Measurements from ENCODE around the gene KIRREL1.
A peak's percentile ranks its signal among the peaks of the same experiment; 100 is the strongest.

The KIRREL1 gene

DNA sequence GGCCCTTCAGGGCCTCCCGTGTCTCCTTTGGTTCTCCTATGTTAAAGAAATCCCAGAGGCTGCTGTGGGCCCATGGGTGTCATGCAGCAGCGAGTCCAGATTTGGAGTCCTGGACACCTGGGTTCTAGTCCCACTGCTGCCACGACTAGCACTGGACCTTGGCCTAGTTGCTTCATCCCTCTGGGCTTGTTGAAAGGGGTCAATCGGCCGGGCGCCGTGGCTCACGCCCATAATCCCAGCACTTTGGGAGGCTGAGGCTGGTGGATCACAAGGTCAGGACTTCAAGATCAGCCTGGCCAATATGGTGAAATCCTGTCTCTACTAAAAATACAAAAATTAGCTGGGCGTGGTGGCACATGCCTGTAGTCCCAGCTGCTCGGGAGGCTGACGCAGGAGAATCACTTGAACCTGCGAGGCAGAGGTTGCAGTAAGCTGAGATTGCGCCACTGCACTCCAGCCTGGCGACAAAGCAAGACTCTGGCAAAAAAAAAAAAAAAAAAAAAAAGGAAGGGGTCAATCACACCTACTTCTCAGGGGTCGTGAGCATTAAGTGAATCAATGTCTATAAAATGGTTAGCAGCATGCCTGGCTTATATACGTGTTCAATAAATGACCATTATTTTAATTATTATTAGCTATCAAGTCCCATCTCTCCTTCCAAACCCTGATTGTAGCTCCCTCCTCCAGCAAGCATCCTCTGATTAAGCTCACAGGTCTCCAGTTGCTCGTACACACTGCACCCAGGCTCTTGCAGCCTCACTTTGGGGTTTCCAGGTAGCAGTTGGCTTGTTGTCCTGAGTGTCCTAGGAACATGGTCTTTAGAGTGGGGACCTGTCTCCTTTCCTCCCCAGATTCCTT lies 43.8 kb downstream of the KIRREL1 start:
- DNase-seq, result no peak

DNA sequence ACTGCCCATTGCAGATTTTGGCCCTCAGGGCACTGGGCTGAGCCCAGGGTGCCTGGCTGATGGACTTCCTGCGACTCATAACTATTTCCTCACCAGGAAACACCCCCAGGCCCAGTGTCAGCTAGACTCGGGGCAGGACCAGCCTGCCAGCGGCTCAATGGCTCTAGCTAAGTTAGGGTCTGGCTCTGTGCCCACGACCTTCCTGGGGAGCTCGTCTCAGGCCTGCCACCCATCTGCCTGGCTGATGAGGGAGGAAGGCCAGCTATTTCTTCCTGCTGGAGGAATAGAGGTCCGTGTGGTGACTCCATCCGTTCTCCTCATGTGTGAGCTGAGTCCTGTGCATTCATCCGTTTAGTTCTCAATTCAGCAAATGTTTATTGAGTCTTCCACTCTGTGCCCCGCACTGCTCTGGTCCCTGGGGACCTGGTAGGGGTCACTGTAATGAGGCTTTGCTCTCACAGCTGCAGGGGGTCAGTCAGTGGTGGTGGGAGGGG lies 44.5 kb downstream of the KIRREL1 start:
- DNase-seq, result no peak

DNA sequence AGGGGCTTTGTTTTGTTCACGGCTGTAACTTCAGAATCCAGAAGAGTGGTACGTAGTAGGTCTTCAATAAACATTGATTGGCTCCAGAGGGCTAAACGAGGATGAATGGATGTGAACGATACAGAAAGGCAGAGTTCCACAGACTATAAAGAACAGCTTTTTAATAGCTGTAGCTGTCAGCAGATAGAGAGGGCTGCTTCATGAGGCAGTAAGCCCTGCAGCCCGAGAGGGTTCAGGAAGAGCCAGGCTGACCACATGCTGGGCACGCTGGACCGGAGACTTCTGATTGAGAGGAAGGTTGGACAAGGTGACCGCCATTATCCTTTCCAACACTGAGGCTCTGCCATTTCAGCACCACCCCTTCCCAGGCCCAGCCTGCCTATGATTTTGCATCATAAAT lies 45.3 kb downstream of the KIRREL1 start:
- DNase-seq, result no peak

- no peak for DNase-seq
These were observed 45.9 kb downstream of the KIRREL1 start for GRCh38 chr1:158039380-158039779.

- DNase-seq, result no peak
These were observed 46.9 kb downstream of the KIRREL1 start for GRCh38 chr1:158040323-158040722.

GRCh38 chr1:158043232-158043631 lies 49.8 kb downstream of the KIRREL1 start:
- no peak for DNase-seq

- no peak for DNase-seq
These were observed 52.2 kb downstream of the KIRREL1 start for GRCh38 chr1:158045639-158046038.

GRCh38 chr1:158046715-158047510 lies 53.5 kb downstream of the KIRREL1 start:
- no peak for DNase-seq

DNA sequence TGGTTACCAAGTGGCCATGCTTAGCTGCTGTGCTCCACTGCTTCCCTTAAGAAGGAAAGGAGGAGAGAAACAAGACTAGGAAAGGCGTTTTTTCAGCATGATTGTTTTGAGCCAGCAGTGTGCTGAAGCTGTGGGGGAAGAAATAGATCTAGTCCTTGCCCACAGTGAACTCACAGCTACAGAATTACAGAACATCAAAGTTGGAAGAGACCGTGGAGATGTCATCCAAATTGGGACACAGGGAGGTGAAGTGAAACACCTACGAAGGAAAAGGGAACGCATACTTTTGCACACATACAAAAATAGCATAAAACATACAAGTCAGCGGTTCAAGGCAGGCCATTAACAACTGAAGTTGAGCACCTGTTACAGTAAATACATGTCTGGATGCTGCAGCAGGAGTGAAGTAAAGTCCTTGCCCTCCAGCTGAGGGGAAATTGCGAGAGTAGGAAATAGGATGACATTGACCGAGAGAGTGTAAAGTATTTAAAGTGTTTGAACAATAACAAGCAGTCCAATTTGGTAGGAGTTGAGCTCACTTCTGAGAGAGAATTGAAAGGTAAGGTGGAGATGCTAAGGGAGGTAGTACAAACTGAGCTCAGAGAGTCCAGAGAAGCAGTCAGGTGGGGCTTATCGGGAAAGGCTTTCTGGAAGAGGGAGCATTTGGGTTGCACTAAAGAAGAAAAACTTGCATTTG lies 55.1 kb downstream of the KIRREL1 start:
- DNase-seq, result no peak

GRCh38 chr1:158049853-158050252 lies 56.4 kb downstream of the KIRREL1 start:
- no peak for DNase-seq

DNA sequence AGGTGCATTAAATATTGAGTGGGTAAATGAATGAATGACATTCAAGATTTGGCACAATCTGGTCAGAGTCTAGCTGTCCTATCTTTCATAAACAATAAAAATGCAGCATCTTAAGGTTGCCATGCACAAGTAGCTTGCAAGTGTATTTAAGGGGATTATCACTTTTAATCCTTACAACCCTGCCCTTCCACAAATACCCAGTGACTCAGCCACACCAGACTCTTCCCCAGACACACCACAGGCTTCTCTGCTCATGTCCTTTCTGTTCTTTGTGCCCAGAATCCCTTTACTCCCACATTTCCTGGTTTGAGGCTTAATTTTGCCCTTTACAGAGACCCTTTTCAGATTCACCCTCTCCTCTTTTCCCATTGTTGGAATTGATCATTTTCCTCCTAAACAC lies 59.8 kb downstream of the KIRREL1 start:
- DNase-seq, result no peak

GRCh38 chr1:158054721-158055120 lies 61.3 kb downstream of the KIRREL1 start:
- DNase-seq, result no peak

GRCh38 chr1:158055854-158056253 lies 62.4 kb downstream of the KIRREL1 start:
- peak; percentile 18 for DNase-seq

- no peak for DNase-seq
These were observed 63.1 kb downstream of the KIRREL1 start for GRCh38 chr1:158056498-158056897.

DNA sequence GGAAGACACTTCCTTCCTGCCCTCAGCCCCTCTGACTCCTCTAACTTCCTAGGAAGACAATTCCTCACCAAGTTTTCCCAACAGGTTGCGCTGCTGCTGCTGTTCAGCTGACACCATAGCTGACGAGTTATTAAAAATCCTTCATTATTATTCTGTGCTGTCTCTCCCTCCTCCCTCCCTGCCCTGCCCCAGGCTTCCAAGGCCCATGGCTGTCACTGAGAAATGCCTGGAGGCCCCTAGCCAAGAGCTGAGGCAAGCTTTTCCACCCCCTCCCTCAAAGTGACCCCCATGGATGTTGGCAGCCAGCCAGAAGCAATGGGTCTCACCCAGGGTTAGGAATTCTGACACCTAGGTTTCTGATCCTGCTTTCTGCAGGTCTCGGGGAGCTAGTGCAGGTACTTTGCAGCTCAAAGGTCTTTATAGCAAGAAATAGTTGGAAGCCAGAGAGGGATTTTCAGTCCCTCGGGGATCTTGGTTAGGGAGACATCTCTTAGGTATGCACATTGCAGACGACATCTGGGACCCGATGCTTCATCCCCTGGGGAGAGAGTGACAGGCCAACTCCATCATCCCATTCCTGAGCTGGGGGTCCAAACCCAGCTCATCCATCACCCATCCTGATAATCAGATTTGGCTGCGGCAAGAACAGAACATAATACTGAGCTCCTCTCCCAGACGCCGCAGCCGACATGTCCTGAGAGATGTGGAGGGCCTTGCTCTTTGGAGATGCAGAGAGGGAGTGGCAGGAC lies 65.0 kb downstream of the KIRREL1 start:
- no peak for DNase-seq

- DNase-seq, result no peak
These were observed 66.5 kb downstream of the KIRREL1 start for GRCh38 chr1:158059984-158060383.

GRCh38 chr1:158062174-158062573 lies 68.7 kb downstream of the KIRREL1 start:
- no peak for DNase-seq

- DNase-seq, result no peak
These were observed 74.2 kb downstream of the KIRREL1 start for GRCh38 chr1:158067662-158068061.

DNA sequence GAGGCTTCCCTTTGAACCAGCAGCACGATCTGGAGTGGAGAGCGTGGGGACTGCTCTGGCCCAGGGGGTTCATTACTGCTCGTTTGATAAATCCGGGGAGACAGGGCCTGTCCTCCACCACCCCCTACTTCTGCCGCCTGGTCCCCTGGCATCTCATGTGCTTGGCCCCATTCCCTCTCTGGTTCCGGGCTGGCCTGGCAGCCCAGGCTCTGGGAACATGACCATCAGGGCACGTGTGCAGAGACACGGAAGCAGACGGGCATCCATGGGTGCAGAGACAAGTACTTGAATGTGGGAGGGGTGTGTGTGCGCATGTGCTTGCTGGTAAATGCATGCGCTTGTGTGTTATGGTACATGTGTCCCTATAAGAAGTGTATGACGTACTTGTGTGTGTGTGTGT lies 75.5 kb downstream of the KIRREL1 start:
- DNase-seq, result no peak

DNA sequence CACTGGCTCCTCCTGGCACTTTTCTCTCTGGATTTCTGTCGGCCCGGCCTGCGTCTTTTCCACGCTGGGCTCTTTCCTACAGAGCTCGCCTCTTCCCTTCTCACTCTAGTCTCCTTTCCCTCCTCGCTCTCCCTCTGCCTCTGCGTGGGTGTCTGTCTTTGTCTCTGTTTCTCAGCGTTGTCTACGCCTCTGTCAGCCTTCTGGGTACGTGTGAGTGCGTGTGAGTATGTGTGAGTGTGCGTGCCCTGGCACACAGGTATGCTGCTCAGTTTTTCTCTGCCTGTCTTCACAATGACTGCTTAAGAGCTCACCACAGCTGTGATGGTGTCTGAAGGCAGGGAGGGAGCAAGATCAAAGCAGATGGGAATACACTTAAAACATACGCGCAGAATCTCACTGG lies 77.7 kb downstream of the KIRREL1 start:
- DNase-seq, result no peak

DNA sequence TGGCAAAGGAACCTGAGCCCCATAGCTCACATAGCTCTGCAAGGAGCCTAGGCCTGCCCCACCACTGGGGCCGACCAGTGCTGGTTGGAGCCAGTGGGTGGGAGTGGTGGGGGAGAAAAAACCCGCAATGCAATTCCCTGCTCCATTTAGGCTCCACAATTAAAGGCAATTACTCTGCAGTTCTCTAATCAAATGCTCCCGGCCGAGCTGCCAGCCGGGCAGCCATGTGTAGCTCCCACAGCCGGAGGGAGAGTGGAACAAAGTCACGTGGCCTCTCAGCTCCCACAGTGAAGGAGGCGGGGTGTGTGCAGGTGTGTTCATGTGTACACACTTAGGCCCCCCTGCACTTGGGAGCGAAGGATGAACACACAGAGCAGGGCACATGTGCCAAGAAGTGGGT lies 81.6 kb downstream of the KIRREL1 start:
- DNase-seq, result no peak

DNA sequence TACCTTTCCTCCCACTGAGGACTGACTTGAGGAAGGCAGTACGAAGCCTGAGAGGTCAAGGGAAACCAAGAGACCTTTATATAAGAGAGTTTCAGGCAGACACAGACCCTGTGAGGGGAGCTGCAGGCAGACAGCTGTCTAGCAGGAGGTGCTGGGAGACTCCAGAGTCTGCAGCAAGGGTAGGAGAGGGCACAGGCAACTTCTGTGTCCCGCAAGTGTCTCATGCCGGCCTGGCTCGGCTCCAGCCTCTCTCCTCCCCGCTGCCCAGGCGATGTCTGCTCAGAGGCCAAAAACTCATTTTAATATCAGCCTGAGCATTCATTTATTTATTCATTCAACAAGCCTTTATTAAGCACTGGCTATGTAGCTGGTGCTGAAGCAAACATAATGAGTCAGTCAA lies 83.0 kb downstream of the KIRREL1 start:
- no peak for DNase-seq

Measured in DMS53 (cell line).